Tibial nerve (tissue), 4 donors: ENCODE measurements around the gene RSL1D1. TPM values are rescaled to one million over a fixed set of nuclear protein-coding genes. Genes with fewer than 3 reads are reported as not detected.
"Not testable (repeated sequence)": the region's sequence is repeated elsewhere in the genome, so short reads cannot be mapped to it uniquely, and the experiment has no call there.

Experiments used
- DNase-seq, 2 donors: peaks; one replicate each; pipeline ENCODE4 v3.0.0-alpha.2; 2019; ENCODE audit warnings: low spot score in 2 of 2
- H3K27ac ChIP-seq, 4 donors: fragments of 200-600 bp; sonication (generic) in 3 of 4; one replicate each; pipeline ENCODE4 v1.5.1; 2017 to 2019; ENCODE audit warnings: mild to moderate bottlenecking in 1 of 4
- H3K27me3 ChIP-seq, 2 donors: fragments of 200-600 bp; sonication (generic) in 1 of 2; one replicate each; pipeline versions ENCODE4 v1.5.1 to v1.6.0; 2017 to 2019
- H3K36me3 ChIP-seq, 3 donors: fragments of 200-600 bp; sonication (generic); one replicate each; pipeline ENCODE4 v1.5.1; 2018 to 2019
- H3K4me1 ChIP-seq, 4 donors: fragments of 200-600 bp; sonication (generic) in 3 of 4; one replicate each; pipeline ENCODE4 v1.5.1; 2017 to 2019
- H3K4me3 ChIP-seq, 4 donors: fragments of 200-600 bp; sonication (generic) in 3 of 4; one replicate each; pipeline ENCODE4 v1.5.1; 2017 to 2019; ENCODE audit warnings: mild to moderate bottlenecking in 1 of 4, moderate library complexity in 1 of 4
- H3K9me3 ChIP-seq, 4 donors: fragments of 200-600 bp; sonication (generic) in 3 of 4; one replicate each; pipeline ENCODE4 v1.5.1; 2017 to 2019
- CTCF ChIP-seq, 5 experiments: fragments of 200-600 bp in 3 of 5; fragments of 450-650 bp in 2 of 5; sonication (generic) in 3 of 5; IDR thresholded peaks; one replicate each; pipeline ENCODE4 v1.5.1; 2016 to 2019; ENCODE audit warnings: antibody characterized with exemption in 5 of 5, mild to moderate bottlenecking in 3 of 5, moderate library complexity in 2 of 5
- EP300 ChIP-seq, 2 donors: sonication (generic); formaldehyde crosslinking; IDR thresholded peaks; one replicate each; pipeline ENCODE4 v1.6.1; 2017; ENCODE audit warnings: antibody characterized with exemption in 2 of 2, mild to moderate bottlenecking in 1 of 2
- POLR2A ChIP-seq, 2 donors: fragments of 450-650 bp; IDR thresholded peaks; one replicate each; pipeline ENCODE4 v1.6.1; 2017; ENCODE audit warnings: antibody characterized with exemption in 2 of 2, mild to moderate bottlenecking in 2 of 2, moderate library complexity in 2 of 2
- WGBS, 2 donors: methylation state at CpG; one replicate each; pipeline ENCODE4 v1.1.5; 2018; 5-methylcytosine and 5-hydroxymethylcytosine counted together
- total RNA-seq, 4 donors: library from RNA; depleted of rRNA; stranded (reverse); fragments of >200 nt; gene quantifications; one replicate each; pipeline ENCODE4 v1.1.0, GENCODE V29; 2016

RSL1D1 gene
- total RNA-seq, 4 donors from 2014 or later: 67.3 to 107 (median 103) TPM

- not testable (repeated sequence) for H3K27me3 ChIP-seq, H3K36me3 ChIP-seq, H3K27ac ChIP-seq, H3K4me3 ChIP-seq, H3K9me3 ChIP-seq, H3K4me1 ChIP-seq
- TF ChIP-seq EP300 (IDR thresholded peaks at IDR 0.05): peak in 1 of 2 donors; percentile 14
- 73 to 91% methylated on average over 4 of the region's 4 CpGs for WGBS, 2 donors
- peak in 1 of 2 donors; percentile 29 for DNase-seq
Measured at GRCh38 chr16:11814800-11815199, 36.5 kb downstream of the RSL1D1 start.

DNA sequence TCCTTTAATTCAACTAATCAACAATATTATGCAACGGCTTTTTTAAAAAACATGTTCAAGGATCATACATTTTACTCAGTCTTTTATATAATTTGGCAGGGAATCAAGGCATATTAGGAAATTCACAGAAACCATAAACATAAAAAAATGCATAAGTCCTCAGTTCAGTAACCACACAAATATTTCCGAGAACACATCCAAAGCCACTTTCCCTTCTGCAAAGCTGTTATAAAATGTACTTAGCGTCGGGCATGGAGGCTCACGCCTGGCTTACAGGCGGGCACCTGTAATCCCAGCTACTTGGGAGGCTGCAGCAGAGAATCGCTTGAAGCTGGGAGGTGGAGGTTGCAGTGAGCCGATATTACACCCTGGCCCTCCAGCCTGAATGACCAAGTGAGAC, 44.6 kb downstream of the RSL1D1 start:
- no peak for TF ChIP-seq POLR2A (IDR thresholded peaks at IDR 0.05)
- no peak for TF ChIP-seq EP300 (IDR thresholded peaks at IDR 0.05)
- no peak for TF ChIP-seq CTCF (IDR thresholded peaks at IDR 0.05)

DNA sequence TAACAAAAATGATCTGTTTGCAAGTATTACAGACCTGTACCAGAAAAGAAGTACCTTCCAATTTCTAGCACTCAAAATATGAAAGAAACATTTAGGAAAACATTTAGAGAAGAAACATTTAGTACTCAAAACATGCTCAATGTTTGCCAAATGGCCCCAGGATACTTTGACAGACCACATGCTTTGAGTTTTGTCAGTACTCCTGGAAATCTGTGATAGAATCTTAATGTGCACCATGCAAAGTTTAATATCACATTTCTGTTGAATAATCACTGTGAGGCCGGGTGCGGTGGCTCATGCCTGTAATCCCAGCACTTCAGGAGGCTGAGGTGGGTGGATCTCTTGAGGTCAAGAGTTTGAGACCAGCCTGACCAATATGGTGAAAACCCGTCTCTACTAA, 45.8 kb downstream of the RSL1D1 start:
- WGBS, 2 donors: 80 to 88% methylated on average over 3 of the region's 3 CpGs
- DNase-seq: no peak
- no peak overlapping the region for H3K27ac ChIP-seq
- H3K9me3 ChIP-seq: no peaks in the 10 kb centered on the region
- no peaks in the 10 kb centered on the region for H3K27me3 ChIP-seq
- H3K36me3 ChIP-seq: no peaks in the 10 kb centered on the region
- H3K4me1 ChIP-seq: no peaks in the 10 kb centered on the region
- no peak overlapping the region for H3K4me3 ChIP-seq
- no peak for TF ChIP-seq EP300 (IDR thresholded peaks at IDR 0.05)
- TF ChIP-seq CTCF (IDR thresholded peaks at IDR 0.05): no peak
- TF ChIP-seq POLR2A (IDR thresholded peaks at IDR 0.05): no peak

More for the DNA sequence above, 44.6 kb downstream of the RSL1D1 start:
- Histone ChIP-seq H3K27me3 (no peaks in the 10 kb centered on the region), H3K9me3 (no peaks in the 10 kb centered on the region), H3K36me3 (no peaks in the 10 kb centered on the region), H3K27ac (no peak overlapping the region), H3K4me3 (no peak overlapping the region), H3K4me1 (no peaks in the 10 kb centered on the region)
- no peak for DNase-seq
- WGBS, 2 donors: 80 to 85% methylated on average over 8 of the region's 8 CpGs

DNA sequence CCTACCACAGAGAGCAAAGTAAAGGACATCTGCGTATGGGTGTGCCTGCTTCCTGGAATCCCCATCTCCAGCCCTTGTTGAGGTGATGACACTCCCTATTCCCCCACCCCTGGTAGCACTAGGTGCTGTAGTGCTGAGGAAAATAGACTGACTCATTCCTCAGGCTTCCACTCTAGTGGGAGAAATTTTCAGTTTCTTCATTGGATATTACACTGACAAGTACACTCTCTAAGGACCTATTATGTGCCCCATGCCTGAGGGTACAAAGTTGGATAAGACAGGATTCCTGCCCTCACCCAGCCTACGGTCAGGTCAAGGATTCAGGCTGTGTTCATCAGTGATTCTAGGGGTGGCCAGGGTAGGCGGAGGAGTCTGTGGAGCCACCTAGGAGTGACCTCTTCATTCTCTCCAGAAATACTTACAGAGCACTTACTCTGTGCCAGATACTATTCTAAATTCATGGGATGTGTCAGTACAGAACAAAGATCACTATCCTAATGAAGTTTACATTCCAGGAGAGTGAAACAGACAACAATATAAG, 49.8 kb downstream of the RSL1D1 start:
- WGBS, 2 donors: 74 to 82% methylated on average over 3 of the region's 3 CpGs
- Histone ChIP-seq H3K27ac (no peak overlapping the region), H3K27me3 (no peaks in the 10 kb centered on the region), H3K4me3 (no peak overlapping the region), H3K4me1 (peaks cover 0 to 26% (median 14%) of the 10 kb centered on the region in 4 donors), H3K36me3 (no peaks in the 10 kb centered on the region), H3K9me3 (no peaks in the 10 kb centered on the region)
- no peak for TF ChIP-seq CTCF (IDR thresholded peaks at IDR 0.05)
- no peak for TF ChIP-seq POLR2A (IDR thresholded peaks at IDR 0.05)
- TF ChIP-seq EP300 (IDR thresholded peaks at IDR 0.05): no peak
- DNase-seq: no peak

DNA sequence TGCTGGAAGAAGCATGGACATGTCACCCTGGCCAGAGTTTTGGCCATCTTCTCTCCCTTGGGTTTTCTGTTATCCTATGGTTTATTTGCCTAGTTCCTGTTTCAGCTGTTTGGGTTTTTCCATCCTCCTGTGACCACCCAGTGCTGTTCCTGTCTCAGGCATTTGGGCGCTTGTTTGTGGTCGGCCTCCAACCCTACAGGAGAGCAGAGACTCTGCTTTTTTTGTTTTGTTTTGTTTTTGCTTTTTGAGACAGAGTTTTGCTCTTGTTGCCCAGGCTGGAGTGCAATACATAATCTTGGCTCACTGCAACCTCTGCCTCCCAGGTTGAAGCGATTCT, 51.0 kb downstream of the RSL1D1 start:
- TF ChIP-seq EP300 (IDR thresholded peaks at IDR 0.05) (no peak), POLR2A (IDR thresholded peaks at IDR 0.05) (no peak), CTCF (IDR thresholded peaks at IDR 0.05) (no peak)
- no peaks in the 10 kb centered on the region for H3K36me3 ChIP-seq
- peak overlapping the region in 1 of 4 donors; percentile 38 for H3K27ac ChIP-seq
- no peaks in the 10 kb centered on the region for H3K9me3 ChIP-seq
- WGBS, 2 donors: 94% methylated on average over 3 of the region's 3 CpGs
- no peak for DNase-seq
- no peak overlapping the region for H3K4me3 ChIP-seq
- H3K27me3 ChIP-seq: no peaks in the 10 kb centered on the region
- H3K4me1 ChIP-seq: peaks cover 0 to 34% (median 20%) of the 10 kb centered on the region in 4 donors
